NCI-H187 treated with DMSO at 0.1 percent for 48 hours (cell line): Measurements from ENCODE around the gene PHF14.
"Not testable (repeated sequence)": the region's sequence is repeated elsewhere in the genome, so short reads cannot be mapped to it uniquely, and the experiment has no call there.

ENCODE experiments used
- DNase-seq: peaks from one replicate; lab custom pipeline; 2025; lab: John Stamatoyannopoulos, UW

Gene PHF14

GRCh38 chr7:10977113-10977512, 3.4 kb downstream of the PHF14 start:
- no peak for DNase-seq

DNA sequence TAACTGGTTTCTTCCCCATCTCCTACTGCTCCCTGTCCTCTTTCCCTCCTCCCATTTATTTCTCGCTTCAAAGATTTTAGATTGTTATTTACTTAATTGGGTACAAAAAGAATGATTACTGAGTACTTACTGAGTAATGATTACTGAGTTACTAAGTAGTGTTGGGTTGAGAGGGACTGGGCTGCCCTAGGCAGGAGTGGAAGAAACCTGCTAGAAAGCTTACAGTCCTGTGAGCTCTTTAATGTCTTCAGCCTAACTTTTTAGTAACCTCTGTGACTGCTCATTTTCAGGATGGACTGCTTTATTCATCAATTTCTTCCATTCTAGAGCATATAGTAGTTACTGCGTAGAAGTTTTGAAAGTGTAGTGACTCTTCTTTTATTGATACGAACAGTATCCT, 7.6 kb downstream of the PHF14 start:
- DNase-seq = no peak

- DNase-seq = not testable (repeated sequence)
Observed at GRCh38 chr7:10990748-10991147, 17.1 kb downstream of the PHF14 start.

GRCh38 chr7:10995482-10996166, 22.0 kb downstream of the PHF14 start:
- not testable (repeated sequence) for DNase-seq

- DNase-seq = no peak
Observed at GRCh38 chr7:10998996-10999757, 25.5 kb downstream of the PHF14 start.

GRCh38 chr7:11005202-11005601, 31.5 kb downstream of the PHF14 start:
- no peak for DNase-seq

GRCh38 chr7:11006291-11006690, 32.6 kb downstream of the PHF14 start:
- DNase-seq = no peak

DNA sequence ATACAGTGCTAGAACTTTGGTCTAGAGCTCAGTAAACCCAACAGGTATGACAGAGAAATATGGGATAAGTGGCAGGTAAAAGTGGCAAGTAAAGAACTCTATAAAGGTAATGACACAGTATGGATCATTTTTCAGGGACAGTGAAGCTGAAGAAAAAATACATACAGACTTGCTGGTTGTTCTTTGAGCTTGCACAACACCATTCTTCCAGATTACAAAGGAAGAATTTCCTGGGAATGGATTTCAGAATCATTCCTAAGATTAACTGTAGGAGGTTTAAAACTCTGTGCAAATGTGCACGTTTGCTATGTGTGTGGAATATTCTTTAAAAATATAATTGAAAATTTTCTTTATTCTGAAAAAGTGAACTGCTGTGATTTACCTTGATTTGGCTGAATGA, 36.0 kb downstream of the PHF14 start:
- DNase-seq = no peak

DNA sequence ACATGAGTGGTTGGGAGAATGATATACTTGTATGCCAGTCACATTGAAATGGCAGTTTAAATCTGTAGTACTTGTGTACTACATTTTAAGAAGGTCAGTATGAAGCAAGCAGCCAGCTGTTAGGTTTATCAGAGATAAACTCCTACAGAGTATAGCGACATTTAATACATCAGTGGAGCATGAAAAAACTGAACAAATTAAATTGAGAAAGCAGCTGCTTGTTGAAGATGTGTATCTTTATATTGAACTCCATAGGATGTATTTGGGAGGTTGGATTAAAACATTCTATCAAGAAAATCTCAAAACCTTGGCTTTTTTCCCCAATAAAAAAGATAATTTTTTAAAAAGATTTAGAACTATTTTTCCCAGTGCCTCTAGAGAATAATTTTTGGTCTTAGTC, 47.8 kb downstream of the PHF14 start:
- DNase-seq = no peak

DNA sequence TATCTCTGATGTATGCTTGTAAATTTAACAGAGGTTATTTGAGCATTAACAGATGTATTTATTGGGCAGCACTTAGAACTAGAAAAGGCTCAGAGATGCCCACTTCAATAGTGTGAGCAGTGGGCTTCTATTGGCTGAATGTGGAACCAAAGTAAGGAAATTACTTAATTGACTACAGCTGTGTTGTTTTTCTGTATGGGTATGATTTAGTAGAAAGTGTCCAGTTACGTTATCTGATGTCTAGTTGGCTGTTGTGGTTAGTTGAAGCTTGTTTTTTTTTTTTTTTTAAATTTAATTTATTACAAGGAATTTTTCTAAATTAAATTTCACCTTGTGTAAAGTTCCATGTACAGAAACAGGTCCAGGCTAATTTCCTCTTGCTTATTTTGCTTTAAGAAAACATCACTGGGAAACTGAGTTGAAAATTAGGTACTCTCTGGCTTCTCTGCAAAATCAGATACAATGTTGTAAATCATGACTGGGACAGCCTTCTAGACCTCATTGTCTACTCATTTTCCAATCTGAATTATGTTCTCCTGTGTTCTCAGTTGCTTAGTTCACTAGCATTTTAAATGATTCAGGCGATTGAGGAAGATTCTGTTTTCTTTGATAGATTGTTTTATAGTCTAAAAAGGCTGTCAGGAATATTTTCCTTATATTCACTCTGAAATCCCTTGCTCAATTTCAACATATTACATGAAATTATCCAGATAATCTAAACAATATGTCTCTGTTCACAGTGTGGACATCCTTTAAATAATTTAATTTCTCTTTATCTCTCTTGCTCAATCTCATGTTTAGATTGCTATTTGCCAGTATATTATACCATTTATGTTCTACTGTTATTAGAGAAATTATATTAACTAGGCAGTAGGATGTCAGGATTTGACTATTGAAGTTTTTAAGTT, 53.0 kb downstream of the PHF14 start:
- no peak for DNase-seq

GRCh38 chr7:11035661-11036060, 62.0 kb downstream of the PHF14 start:
- DNase-seq = no peak

- DNase-seq = no peak
Observed at GRCh38 chr7:11039974-11040373, 66.3 kb downstream of the PHF14 start.

- no peak for DNase-seq
Observed at GRCh38 chr7:11054033-11054432, 80.4 kb downstream of the PHF14 start.

DNA sequence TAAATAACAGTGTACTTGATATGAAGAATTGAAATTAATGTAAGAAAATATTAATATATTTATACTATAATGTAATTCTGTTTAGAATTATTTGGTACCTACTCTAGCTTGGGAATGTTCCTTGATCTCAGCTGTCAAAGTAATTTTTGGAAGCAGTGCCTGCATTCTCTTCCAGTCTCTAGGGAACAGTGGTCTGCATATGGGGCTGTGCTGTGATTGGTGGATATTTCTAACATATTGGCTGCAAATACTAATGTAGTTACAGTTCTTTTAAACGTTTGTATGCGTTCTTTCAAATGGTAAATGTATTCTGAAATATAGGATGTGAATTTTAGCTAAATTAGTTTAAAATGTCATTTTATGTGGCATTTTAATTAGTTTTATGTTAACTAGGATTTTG, 87.2 kb downstream of the PHF14 start:
- DNase-seq = no peak

DNA sequence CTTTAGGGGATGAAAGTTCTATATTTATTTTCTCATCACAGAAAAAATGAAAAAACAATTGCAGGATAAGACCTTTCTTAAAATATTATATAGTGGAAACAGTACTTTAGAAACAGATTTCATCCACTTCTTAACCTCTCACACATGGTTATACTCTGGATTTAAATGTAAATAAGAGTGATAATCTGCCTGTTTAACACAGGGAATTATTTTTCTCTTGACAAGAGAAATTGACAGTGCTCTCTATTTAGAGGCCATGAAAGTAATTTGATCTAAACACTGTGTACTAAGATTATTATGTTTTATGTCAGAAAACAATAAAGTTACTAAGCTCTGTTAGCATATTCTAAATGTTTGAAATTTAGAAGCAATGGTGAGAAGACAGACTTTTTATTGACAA, 88.4 kb downstream of the PHF14 start:
- DNase-seq = no peak

DNA sequence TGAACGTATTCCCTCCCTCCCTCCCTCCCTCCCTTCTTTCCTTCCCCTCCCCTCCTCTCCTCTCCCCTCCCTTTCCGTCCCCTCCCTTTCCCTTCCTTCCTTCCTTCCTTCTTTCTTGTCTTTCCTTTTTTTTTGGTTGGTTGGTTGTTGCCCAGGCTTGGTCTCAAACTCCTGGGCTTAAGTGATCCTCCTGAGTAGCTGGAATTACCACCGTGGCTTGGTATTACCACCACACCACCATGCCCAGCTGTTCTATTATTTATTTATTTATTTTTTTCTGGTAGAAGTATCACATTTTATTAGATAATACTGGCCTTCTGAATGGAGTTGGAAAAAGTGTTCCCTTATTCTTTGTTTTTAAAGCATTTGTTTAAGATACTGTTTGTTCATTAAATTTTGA, 95.9 kb downstream of the PHF14 start:
- DNase-seq = no peak

GRCh38 chr7:11077816-11078215, 104.1 kb downstream of the PHF14 start:
- DNase-seq = no peak

DNA sequence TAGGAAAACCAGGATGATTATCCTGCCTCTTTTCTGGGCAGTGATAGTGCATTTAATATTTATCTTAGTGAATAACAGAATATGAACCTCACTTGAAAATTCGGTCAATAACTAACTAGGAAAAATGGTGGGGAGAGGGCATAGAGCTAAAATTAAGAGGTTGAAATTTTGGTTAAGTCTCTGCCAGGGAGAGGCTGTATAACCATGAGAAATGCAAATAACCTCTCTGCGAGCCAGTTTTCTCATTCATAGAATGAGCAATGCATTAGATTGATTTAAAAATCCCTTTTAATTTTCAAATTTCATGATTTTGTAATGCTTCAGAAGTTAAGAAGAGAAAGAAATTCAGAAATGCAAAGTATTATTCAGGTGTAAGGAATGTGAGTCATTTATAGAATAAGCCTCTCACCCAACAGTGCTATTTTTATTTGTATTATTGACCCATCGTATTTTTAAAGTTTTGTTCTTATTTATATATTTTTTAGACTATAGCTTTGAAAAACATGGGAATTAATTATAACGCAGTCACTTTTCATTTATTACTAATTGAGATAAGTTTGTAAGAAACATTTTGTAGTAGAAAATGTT, 104.7 kb downstream of the PHF14 start:
- DNase-seq = no peak

DNA sequence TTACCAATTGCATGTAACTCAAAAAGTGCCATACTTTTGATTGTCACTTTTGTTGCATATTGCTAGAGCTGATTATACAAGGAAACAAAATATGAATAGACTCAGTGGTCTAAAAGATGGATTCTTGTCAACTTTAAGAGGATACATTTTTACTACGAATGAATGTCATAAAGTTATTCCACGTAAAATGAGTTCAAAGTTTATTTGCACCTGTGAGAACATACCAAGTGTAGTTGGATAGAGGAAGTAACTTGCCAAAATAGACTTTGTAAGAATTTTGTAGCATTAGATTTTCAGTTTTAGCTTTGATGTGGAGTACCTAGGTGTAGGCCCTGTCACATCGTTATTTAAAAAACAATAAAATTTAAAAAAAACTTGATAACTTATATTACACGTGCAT, 106.2 kb downstream of the PHF14 start:
- DNase-seq = no peak

GRCh38 chr7:11082121-11082520, 108.4 kb downstream of the PHF14 start:
- DNase-seq = no peak

DNA sequence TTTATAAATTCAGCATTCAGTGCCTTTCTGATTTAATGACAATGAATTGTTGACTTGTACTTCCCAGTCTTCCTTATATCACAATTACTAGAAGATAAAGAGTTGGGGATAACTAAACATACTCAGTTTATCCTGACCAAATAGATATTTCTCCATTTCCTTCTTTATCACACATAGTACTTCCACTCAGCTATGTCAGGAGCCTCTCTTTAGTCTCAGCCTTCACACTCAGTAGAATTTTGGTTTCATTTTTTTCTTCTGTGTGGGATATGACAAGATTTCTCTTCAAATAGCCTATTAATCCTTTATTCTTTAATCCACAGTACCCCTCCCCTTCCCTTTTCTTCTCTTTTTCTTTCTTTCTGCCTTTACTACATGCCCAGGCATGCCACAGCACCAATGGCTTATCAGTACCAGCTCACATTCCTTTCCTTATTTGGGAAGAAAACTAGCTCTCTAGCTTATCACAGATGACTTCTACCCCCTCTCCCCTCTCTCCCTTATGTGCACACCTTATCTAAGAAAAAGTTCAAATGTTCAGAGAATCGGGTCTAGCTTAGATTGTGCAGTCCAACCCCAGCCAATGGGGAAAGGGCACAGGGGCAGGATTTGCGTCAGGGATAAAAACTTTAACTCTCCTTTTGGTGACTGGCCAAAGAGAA, 109.0 kb downstream of the PHF14 start:
- DNase-seq = no peak

DNA sequence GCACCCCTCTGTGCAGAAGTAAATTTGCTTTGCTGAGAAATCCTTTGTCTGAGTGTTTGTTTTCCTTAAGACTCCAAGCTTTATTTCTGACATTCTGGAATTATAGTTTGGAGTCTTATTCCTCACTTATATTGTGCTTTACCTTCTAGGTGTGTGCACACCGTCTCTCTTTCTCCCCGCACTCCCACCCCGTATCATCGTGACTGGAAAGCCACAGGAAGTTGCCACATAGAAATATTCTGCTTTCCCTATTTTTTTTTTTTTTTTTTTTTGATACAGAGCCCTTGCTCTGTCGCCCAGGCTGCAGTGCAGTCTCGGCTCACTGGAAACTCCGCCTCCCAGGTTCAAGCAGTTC, 109.5 kb downstream of the PHF14 start:
- no peak for DNase-seq
